Right lobe of liver (tissue), 4 donors: ENCODE data around the gene SPATS2L.

Experiments used
- CTCF ChIP-seq, 4 donors: fragments of 200-600 bp in 3 of 4; fragments of 450-650 bp in 1 of 4; IDR thresholded peaks; one replicate each; pipeline versions ENCODE4 v1.5.1 to v1.8.0; 2016 to 2022; ENCODE audit warnings: antibody characterized with exemption in 4 of 4, mild to moderate bottlenecking in 2 of 4
- POLR2A ChIP-seq: fragments of 450-650 bp; IDR thresholded peaks from one replicate; pipeline ENCODE4 v1.6.1; 2017; ENCODE audit warnings: antibody characterized with exemption, mild to moderate bottlenecking
- donor health status: DM: no; HTN: no; CAD: no.
- donor health status: DM: no; HTN: no; CAD: no.
- donor health status: DM: no; HTN: yes; CAD: no.

DNA sequence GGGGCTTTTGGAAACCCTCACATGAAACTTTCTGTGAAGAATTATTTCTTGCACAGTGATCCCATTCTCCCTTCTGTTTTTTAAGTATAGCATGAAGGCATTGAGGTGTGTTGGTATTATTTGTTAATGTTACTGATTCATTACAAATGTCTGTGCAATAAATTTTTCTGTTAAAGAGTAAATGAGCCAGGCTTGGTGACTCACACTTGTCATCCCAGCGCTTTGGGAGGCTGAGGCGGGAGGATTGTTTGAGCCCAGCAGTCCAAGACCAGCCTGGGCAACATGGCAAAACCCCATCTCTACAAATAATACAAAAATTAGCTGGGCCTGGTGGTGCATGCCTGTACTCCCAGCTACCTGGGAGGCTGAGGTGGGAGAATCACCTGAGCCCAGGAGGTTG is 115.6 kb downstream of the SPATS2L start:
- TF ChIP-seq CTCF (IDR thresholded peaks at IDR 0.05) (no peak), POLR2A (no peak)
